Measurements from ENCODE around the gene USPL1. TPM values are rescaled to one million over a fixed set of nuclear protein-coding genes. Genes with fewer than 3 reads are reported as not detected.

Gene USPL1
- total RNA-seq, 1 donor from 2014 or later, result 42.5 TPM

- H3K9me3 Mint-ChIP-seq, result no peaks in the 10 kb centered on the region
- Histone ChIP-seq H3K9ac (no peak overlapping the region), H3K4me3 (no peak overlapping the region), H3K79me2 (ENCODE audit: low read depth) (no peaks in the 10 kb centered on the region), H4K20me1 (ENCODE audit: low read depth) (no peaks in the 10 kb centered on the region), H3K36me3 (no peaks in the 10 kb centered on the region), H3K4me1 (no peaks in the 10 kb centered on the region), H3K9me3 (ENCODE audit: low read depth) (no peaks in the 10 kb centered on the region), H3F3A (ENCODE audit: low read depth) (no peaks in the 10 kb centered on the region), H3K27me3 (no peaks in the 10 kb centered on the region), H3K27ac (no peak overlapping the region), H3K4me2 (no peak overlapping the region), H2AFZ (replicated peaks) (no peak overlapping the region)
- H3K27me3 Mint-ChIP-seq (ENCODE audit: insufficient read depth, low read depth), result no peaks in the 10 kb centered on the region
- H3K4me3 Mint-ChIP-seq, result no peak overlapping the region
- H3K36me3 Mint-ChIP-seq, result no peaks in the 10 kb centered on the region
- TF ChIP-seq CTCF (IDR thresholded peaks at IDR 0.05), result no peak
- no peak for TF ChIP-seq EZH2phosphoT487 (IDR thresholded peaks at IDR 0.05)
- TF ChIP-seq EZH2 (IDR thresholded peaks at IDR 0.05), result no peak
- no peak for DNase-seq (ENCODE audit: low spot score)
- H3K27ac Mint-ChIP-seq, result no peak overlapping the region
- H3K4me1 Mint-ChIP-seq, result no peaks in the 10 kb centered on the region
These were observed 24.7 kb upstream of the USPL1 start for GRCh38 chr13:30593001-30593400.

GRCh38 chr13:30600496-30600895, 17.2 kb upstream of the USPL1 start:
- Histone ChIP-seq H3K36me3 (no peaks in the 10 kb centered on the region), H3K4me3 (no peak overlapping the region), H3K9ac (no peak overlapping the region), H3K4me1 (peaks cover 11% of the 10 kb centered on the region), H3K79me2 (ENCODE audit: low read depth) (no peaks in the 10 kb centered on the region), H3K4me2 (no peak overlapping the region), H4K20me1 (ENCODE audit: low read depth) (no peaks in the 10 kb centered on the region), H3K27ac (no peak overlapping the region), H2AFZ (replicated peaks) (no peak overlapping the region), H3F3A (ENCODE audit: low read depth) (no peaks in the 10 kb centered on the region), H3K27me3 (no peaks in the 10 kb centered on the region), H3K9me3 (ENCODE audit: low read depth) (no peaks in the 10 kb centered on the region)
- DNase-seq (ENCODE audit: low spot score), result no peak
- TF ChIP-seq CTCF (IDR thresholded peaks at IDR 0.05) (no peak), EZH2 (IDR thresholded peaks at IDR 0.05) (no peak), EZH2phosphoT487 (IDR thresholded peaks at IDR 0.05) (no peak)
- H3K4me3 Mint-ChIP-seq, result no peak overlapping the region
- peaks cover 2% of the 10 kb centered on the region for H3K4me1 Mint-ChIP-seq
- H3K27me3 Mint-ChIP-seq (ENCODE audit: insufficient read depth, low read depth), result no peaks in the 10 kb centered on the region
- H3K9me3 Mint-ChIP-seq, result no peaks in the 10 kb centered on the region
- no peak overlapping the region for H3K27ac Mint-ChIP-seq
- peaks cover 4% of the 10 kb centered on the region for H3K36me3 Mint-ChIP-seq

GRCh38 chr13:30601836-30602235, 15.9 kb upstream of the USPL1 start:
- TF ChIP-seq EZH2 (IDR thresholded peaks at IDR 0.05) (no peak), CTCF (IDR thresholded peaks at IDR 0.05) (no peak), EZH2phosphoT487 (IDR thresholded peaks at IDR 0.05) (no peak)
- Mint-ChIP-seq H3K36me3 (peaks cover 4% of the 10 kb centered on the region), H3K9me3 (no peaks in the 10 kb centered on the region), H3K27me3 (ENCODE audit: insufficient read depth, low read depth) (no peaks in the 10 kb centered on the region), H3K27ac (no peak overlapping the region), H3K4me3 (no peak overlapping the region), H3K4me1 (peaks cover 2% of the 10 kb centered on the region)
- no peak overlapping the region for H3K4me2 ChIP-seq
- no peaks in the 10 kb centered on the region for H3K36me3 ChIP-seq
- no peak overlapping the region for H3K4me3 ChIP-seq
- no peaks in the 10 kb centered on the region for H3F3A ChIP-seq (ENCODE audit: low read depth)
- no peaks in the 10 kb centered on the region for H4K20me1 ChIP-seq (ENCODE audit: low read depth)
- H3K27ac ChIP-seq, result no peak overlapping the region
- H3K27me3 ChIP-seq, result no peaks in the 10 kb centered on the region
- no peak overlapping the region for H2AFZ ChIP-seq (replicated peaks)
- H3K4me1 ChIP-seq, result peaks cover 11% of the 10 kb centered on the region
- no peaks in the 10 kb centered on the region for H3K79me2 ChIP-seq (ENCODE audit: low read depth)
- no peaks in the 10 kb centered on the region for H3K9me3 ChIP-seq (ENCODE audit: low read depth)
- no peak overlapping the region for H3K9ac ChIP-seq
- no peak for DNase-seq (ENCODE audit: low spot score)
